ENCODE measurements around the gene SNAI3.

DNA sequence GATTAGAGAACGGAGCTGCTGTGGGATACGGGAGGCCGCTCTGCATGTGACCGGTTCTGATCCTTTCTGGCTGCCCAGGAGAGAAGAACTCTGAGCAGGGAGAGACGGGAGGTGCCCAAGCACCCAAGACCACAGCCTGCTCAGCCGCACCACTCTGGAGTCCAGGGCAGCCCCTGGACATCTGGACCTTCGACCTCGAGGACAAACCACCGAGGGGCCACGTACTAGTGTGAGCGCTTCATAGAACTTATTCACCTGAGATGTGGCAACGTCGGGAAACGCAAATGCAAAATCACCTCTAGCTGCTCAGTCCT is 14.0 kb upstream of the SNAI3 start:
- TF ChIP-seq, protein P1, sequence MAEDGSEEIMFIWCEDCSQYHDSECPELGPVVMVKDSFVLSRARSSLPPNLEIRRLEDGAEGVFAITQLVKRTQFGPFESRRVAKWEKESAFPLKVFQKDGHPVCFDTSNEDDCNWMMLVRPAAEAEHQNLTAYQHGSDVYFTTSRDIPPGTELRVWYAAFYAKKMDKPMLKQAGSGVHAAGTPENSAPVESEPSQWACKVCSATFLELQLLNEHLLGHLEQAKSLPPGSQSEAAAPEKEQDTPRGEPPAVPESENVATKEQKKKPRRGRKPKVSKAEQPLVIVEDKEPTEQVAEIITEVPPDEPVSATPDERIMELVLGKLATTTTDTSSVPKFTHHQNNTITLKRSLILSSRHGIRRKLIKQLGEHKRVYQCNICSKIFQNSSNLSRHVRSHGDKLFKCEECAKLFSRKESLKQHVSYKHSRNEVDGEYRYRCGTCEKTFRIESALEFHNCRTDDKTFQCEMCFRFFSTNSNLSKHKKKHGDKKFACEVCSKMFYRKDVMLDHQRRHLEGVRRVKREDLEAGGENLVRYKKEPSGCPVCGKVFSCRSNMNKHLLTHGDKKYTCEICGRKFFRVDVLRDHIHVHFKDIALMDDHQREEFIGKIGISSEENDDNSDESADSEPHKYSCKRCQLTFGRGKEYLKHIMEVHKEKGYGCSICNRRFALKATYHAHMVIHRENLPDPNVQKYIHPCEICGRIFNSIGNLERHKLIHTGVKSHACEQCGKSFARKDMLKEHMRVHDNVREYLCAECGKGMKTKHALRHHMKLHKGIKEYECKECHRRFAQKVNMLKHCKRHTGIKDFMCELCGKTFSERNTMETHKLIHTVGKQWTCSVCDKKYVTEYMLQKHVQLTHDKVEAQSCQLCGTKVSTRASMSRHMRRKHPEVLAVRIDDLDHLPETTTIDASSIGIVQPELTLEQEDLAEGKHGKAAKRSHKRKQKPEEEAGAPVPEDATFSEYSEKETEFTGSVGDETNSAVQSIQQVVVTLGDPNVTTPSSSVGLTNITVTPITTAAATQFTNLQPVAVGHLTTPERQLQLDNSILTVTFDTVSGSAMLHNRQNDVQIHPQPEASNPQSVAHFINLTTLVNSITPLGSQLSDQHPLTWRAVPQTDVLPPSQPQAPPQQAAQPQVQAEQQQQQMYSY (CRISPR knock-in tag; IDR thresholded peaks at IDR 0.05): no peak
- TF ChIP-seq, protein P2, sequence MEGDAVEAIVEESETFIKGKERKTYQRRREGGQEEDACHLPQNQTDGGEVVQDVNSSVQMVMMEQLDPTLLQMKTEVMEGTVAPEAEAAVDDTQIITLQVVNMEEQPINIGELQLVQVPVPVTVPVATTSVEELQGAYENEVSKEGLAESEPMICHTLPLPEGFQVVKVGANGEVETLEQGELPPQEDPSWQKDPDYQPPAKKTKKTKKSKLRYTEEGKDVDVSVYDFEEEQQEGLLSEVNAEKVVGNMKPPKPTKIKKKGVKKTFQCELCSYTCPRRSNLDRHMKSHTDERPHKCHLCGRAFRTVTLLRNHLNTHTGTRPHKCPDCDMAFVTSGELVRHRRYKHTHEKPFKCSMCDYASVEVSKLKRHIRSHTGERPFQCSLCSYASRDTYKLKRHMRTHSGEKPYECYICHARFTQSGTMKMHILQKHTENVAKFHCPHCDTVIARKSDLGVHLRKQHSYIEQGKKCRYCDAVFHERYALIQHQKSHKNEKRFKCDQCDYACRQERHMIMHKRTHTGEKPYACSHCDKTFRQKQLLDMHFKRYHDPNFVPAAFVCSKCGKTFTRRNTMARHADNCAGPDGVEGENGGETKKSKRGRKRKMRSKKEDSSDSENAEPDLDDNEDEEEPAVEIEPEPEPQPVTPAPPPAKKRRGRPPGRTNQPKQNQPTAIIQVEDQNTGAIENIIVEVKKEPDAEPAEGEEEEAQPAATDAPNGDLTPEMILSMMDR (IDR thresholded peaks at IDR 0.05): no peak
- no peak for TF ChIP-seq IRF2 (CRISPR knock-in tag; IDR thresholded peaks at IDR 0.05; ENCODE audit: borderline replicate concordance, low read depth)
- no peak for TF ChIP-seq SMAD3 (CRISPR knock-in tag; IDR thresholded peaks at IDR 0.05; ENCODE audit: borderline replicate concordance)
- TF ChIP-seq CREB1 (CRISPR knock-in tag; IDR thresholded peaks at IDR 0.05): no peak
- no peak for TF ChIP-seq NR3C1 (CRISPR knock-in tag; conservative IDR thresholded peaks at IDR 0.05; ENCODE audit: low read depth)
